ENCODE measurements around the gene ADAMTS5.

GRCh38 chr21:26977746-26978145, 10.9 kb upstream of the ADAMTS5 start:
- TF ChIP-seq, protein P1, sequence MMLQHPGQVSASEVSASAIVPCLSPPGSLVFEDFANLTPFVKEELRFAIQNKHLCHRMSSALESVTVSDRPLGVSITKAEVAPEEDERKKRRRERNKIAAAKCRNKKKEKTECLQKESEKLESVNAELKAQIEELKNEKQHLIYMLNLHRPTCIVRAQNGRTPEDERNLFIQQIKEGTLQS (IDR thresholded peaks at IDR 0.05; ENCODE audit: insufficient read depth, low read depth, low read length): no peak
- TF ChIP-seq CTCF (IDR thresholded peaks at IDR 0.05; ENCODE audit: control extremely low read depth in 1 of 3, insufficient read depth in 1 of 3, low read depth in 1 of 3, low read length in 3 of 3) (no peak), FOSL1 (IDR thresholded peaks at IDR 0.05; ENCODE audit: insufficient read depth, low read depth, low read length) (no peak), POLR2A (IDR thresholded peaks at IDR 0.05; ENCODE audit: control extremely low read depth in 1 of 2, low read depth in 2 of 2, low read length in 2 of 2) (no peak), SUZ12 (IDR thresholded peaks at IDR 0.05; ENCODE audit: low read length) (no peak), RXRA (IDR thresholded peaks at IDR 0.05; ENCODE audit: insufficient read depth, low read depth, low read length) (no peak)
- TF ChIP-seq, protein P2, sequence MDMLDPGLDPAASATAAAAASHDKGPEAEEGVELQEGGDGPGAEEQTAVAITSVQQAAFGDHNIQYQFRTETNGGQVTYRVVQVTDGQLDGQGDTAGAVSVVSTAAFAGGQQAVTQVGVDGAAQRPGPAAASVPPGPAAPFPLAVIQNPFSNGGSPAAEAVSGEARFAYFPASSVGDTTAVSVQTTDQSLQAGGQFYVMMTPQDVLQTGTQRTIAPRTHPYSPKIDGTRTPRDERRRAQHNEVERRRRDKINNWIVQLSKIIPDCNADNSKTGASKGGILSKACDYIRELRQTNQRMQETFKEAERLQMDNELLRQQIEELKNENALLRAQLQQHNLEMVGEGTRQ (IDR thresholded peaks at IDR 0.05; ENCODE audit: low read length): no peak

All from H1 (cell line).